C4-2B (cell line): ENCODE results near the gene FFAR4.

Experiments used
- ZFX ChIP-seq: fragments of 450-650 bp; IDR thresholded peaks from 2 replicates; pipeline ENCODE4 v1.6.1; 2017
- TF ChIP-seq, protein P1 (sequence below): fragments of 450-650 bp; conservative IDR thresholded peaks from 2 replicates; pipeline ENCODE4 v1.5.1; 2017; ENCODE audit warnings: mild to moderate bottlenecking

DNA sequence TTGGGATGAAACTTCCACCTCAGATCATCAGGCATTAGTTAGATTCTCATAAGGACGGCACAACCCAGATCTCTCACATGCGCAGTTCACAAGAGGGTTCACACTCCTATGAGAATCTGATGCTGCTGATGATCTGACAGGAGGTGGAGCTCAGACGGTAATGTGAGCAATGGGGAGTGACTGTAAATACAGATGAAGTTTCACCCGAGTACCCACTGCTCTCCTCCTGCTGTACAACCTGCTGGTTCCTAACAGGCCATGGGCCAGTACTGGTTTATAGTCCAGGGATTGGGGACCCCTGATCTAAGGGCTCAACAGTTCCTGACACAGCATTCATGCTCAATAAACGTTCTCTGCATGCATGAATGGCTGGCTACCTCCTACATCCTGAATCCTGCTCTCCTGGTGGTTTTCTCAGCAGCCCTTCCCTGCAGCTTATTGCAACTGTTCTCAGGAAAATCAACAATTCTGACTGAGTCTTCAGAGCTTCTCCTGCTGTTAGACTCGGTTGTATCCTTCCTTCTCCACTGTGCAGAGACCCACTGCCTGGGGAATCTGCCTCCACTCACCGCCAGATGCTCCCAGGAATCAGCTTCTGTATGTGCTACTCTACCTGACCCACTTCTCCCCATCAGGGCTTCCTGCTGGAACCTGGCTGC lies 63.3 kb downstream of the FFAR4 start:
- TF ChIP-seq, protein P1, sequence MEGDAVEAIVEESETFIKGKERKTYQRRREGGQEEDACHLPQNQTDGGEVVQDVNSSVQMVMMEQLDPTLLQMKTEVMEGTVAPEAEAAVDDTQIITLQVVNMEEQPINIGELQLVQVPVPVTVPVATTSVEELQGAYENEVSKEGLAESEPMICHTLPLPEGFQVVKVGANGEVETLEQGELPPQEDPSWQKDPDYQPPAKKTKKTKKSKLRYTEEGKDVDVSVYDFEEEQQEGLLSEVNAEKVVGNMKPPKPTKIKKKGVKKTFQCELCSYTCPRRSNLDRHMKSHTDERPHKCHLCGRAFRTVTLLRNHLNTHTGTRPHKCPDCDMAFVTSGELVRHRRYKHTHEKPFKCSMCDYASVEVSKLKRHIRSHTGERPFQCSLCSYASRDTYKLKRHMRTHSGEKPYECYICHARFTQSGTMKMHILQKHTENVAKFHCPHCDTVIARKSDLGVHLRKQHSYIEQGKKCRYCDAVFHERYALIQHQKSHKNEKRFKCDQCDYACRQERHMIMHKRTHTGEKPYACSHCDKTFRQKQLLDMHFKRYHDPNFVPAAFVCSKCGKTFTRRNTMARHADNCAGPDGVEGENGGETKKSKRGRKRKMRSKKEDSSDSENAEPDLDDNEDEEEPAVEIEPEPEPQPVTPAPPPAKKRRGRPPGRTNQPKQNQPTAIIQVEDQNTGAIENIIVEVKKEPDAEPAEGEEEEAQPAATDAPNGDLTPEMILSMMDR, result no peak
- TF ChIP-seq ZFX, result no peak
